Limb (tissue), 2 donors: ENCODE data around the gene ZNF583.

Experiments
- DNase-seq, 2 donors: peaks; one replicate each; pipeline ENCODE4 v3.0.0-alpha.2; 2016; ENCODE audit errors: extremely low spot score in 2 of 2

Gene ZNF583

DNA sequence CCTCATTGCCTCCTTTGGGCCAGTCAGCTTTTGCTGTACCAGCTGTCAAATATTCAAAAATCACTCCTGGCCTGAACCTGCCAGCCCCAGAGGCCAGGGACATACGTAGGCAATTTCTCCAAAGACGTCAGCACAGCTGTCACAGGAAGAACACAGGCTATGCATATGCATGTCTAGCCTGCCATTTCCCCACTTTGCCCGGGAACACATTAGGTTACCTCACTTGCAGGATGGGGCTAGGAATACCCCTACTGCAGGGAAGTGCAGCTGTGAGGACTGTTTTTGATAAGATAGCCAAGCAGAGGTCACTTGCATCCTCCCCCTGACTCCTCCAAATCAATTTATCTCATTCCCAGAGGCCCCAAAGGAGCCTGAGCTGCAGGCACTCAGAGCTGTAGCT is 70.2 kb downstream of the ZNF583 start:
- no peak for DNase-seq

- DNase-seq = no peak
Measured at GRCh38 chr19:56476093-56476492, 72.0 kb downstream of the ZNF583 start.
